ACC112 (cell line): Measurements from ENCODE around the gene NGRN.
"Not testable (repeated sequence)": the region's sequence is repeated elsewhere in the genome, so short reads cannot be mapped to it uniquely, and the experiment has no call there.

Experiments used
- H2AFZ ChIP-seq: fragments of 200-600 bp; sonication (generic); one replicate; pipeline ENCODE4 v1.6.0; 2017; ENCODE audit warnings: antibody characterized with exemption, low read length; ENCODE audit not compliant: unreplicated experiment
- H3K27ac ChIP-seq: fragments of 200-600 bp; sonication (generic); 2 replicates; pipeline ENCODE4 v1.5.1; 2014; ENCODE audit warnings: low read depth, mild to moderate bottlenecking, antibody characterized with exemption, low read length, moderate library complexity
- H3K27me3 ChIP-seq: fragments of 200-600 bp; sonication (generic); 2 replicates; pipeline ENCODE4 v1.6.1; 2014; ENCODE audit warnings: mild to moderate bottlenecking, antibody characterized with exemption, low read length, moderate library complexity, mixed read lengths; ENCODE audit not compliant: insufficient read depth
- H3K36me3 ChIP-seq: fragments of 200-600 bp; sonication (generic); 2 replicates; pipeline ENCODE4 v1.6.1; 2016; ENCODE audit warnings: mild to moderate bottlenecking, antibody characterized with exemption, low read length, moderate library complexity, mixed read lengths; ENCODE audit not compliant: insufficient read depth
- H3K4me1 ChIP-seq: fragments of 200-600 bp; sonication (generic); one replicate; pipeline ENCODE4 v1.6.1; 2016; ENCODE audit warnings: low read length, mixed read lengths; ENCODE audit not compliant: insufficient read depth, unreplicated experiment, control insufficient read depth
- H3K4me3 ChIP-seq: fragments of 200-600 bp; sonication (generic); 2 replicates; pipeline ENCODE4 v1.5.1; 2014; ENCODE audit warnings: mild to moderate bottlenecking, low read depth, low read length
- H3K79me2 ChIP-seq: fragments of 200-600 bp; sonication (generic); one replicate; pipeline ENCODE4 v1.6.0; 2016; ENCODE audit warnings: low read length; ENCODE audit not compliant: control insufficient read depth, unreplicated experiment, insufficient read depth

The NGRN gene

GRCh38 chr15:90239371-90239770 lies 26.1 kb upstream of the NGRN start:
- Histone ChIP-seq H3K79me2 (no peaks in the 10 kb centered on the region), H3K4me3 (no peak overlapping the region), H3K27ac (no peak overlapping the region), H3K4me1 (no peaks in the 10 kb centered on the region), H3K36me3 (no peaks in the 10 kb centered on the region), H3K27me3 (no peaks in the 10 kb centered on the region), H2AFZ (no peak overlapping the region)

GRCh38 chr15:90240856-90241255 lies 24.6 kb upstream of the NGRN start:
- Histone ChIP-seq H2AFZ (no peak overlapping the region), H3K4me3 (no peak overlapping the region), H3K79me2 (no peaks in the 10 kb centered on the region)

GRCh38 chr15:90241343-90242192 lies 23.9 kb upstream of the NGRN start:
- Histone ChIP-seq H2AFZ (no peak overlapping the region), H3K4me1 (no peaks in the 10 kb centered on the region), H3K27ac (no peak overlapping the region), H3K79me2 (no peaks in the 10 kb centered on the region), H3K4me3 (no peak overlapping the region), H3K36me3 (no peaks in the 10 kb centered on the region), H3K27me3 (no peaks in the 10 kb centered on the region)

More at GRCh38 chr15:90240856-90241255, 24.6 kb upstream of the NGRN start:
- no peaks in the 10 kb centered on the region for H3K36me3 ChIP-seq
- H3K27ac ChIP-seq, result no peak overlapping the region
- no peaks in the 10 kb centered on the region for H3K4me1 ChIP-seq
- H3K27me3 ChIP-seq, result no peaks in the 10 kb centered on the region

GRCh38 chr15:90243943-90244639 lies 21.4 kb upstream of the NGRN start:
- Histone ChIP-seq H2AFZ (no peak overlapping the region), H3K4me3 (no peak overlapping the region), H3K27me3 (no peaks in the 10 kb centered on the region), H3K4me1 (no peaks in the 10 kb centered on the region), H3K79me2 (no peaks in the 10 kb centered on the region), H3K27ac (no peak overlapping the region), H3K36me3 (no peaks in the 10 kb centered on the region)

GRCh38 chr15:90248789-90249202 lies 16.7 kb upstream of the NGRN start:
- no peaks in the 10 kb centered on the region for H3K27me3 ChIP-seq
- peak overlapping the region; percentile 20 for H2AFZ ChIP-seq
- H3K27ac ChIP-seq, result no peak overlapping the region
- no peaks in the 10 kb centered on the region for H3K36me3 ChIP-seq
- peak overlapping the region; percentile 86 for H3K4me3 ChIP-seq
- H3K4me1 ChIP-seq, result no peaks in the 10 kb centered on the region
- no peaks in the 10 kb centered on the region for H3K79me2 ChIP-seq

- peak within 1 kb of the TSS; percentile 71 for H2AFZ ChIP-seq
- peak within 1 kb of the TSS; percentile 86 for H3K4me3 ChIP-seq
- H3K27ac ChIP-seq, result no peak within 1 kb of the TSS
- H3K79me2 ChIP-seq, result no peaks in the 10 kb centered on the region
- no peaks in the 10 kb centered on the region for H3K27me3 ChIP-seq
- no peaks in the 10 kb centered on the region for H3K4me1 ChIP-seq
- H3K36me3 ChIP-seq, result no peaks in the 10 kb centered on the region
Measured at GRCh38 chr15:90249203-90249863, 16.1 kb upstream of the NGRN start, which contains the start of gene TTLL13. TSS of gene TTLL13 (plus strand) at chr15:90249556. CDS start at chr15:90250631, 1,075 bp downstream.

GRCh38 chr15:90257776-90258175 lies 7.7 kb upstream of the NGRN start:
- H3K27me3 ChIP-seq, result no peaks in the 10 kb centered on the region
- no peak overlapping the region for H3K4me3 ChIP-seq
- H3K36me3 ChIP-seq, result no peaks in the 10 kb centered on the region
- peaks cover 12% of the 10 kb centered on the region for H3K4me1 ChIP-seq
- H3K27ac ChIP-seq, result no peak overlapping the region
- no peak overlapping the region for H2AFZ ChIP-seq
- no peaks in the 10 kb centered on the region for H3K79me2 ChIP-seq

GRCh38 chr15:90259524-90259923 lies 5.9 kb upstream of the NGRN start:
- H3K27ac ChIP-seq, result 0 out of 2 replicates have a peak overlapping the region, but pooled peaks have one; percentile 17
- peaks cover 19% of the 10 kb centered on the region for H3K4me1 ChIP-seq
- H3K36me3 ChIP-seq, result no peaks in the 10 kb centered on the region
- no peak overlapping the region for H3K4me3 ChIP-seq
- no peak overlapping the region for H2AFZ ChIP-seq
- no peaks in the 10 kb centered on the region for H3K79me2 ChIP-seq
- no peaks in the 10 kb centered on the region for H3K27me3 ChIP-seq

GRCh38 chr15:90260731-90261130 lies 4.7 kb upstream of the NGRN start:
- not testable (repeated sequence) for H3K36me3 ChIP-seq, H3K4me3 ChIP-seq, H3K79me2 ChIP-seq, H3K27me3 ChIP-seq, H3K27ac ChIP-seq, H2AFZ ChIP-seq
- H3K4me1 ChIP-seq, result peaks cover 23% of the 10 kb centered on the region

- Histone ChIP-seq H3K27me3 (no peaks in the 10 kb centered on the region), H3K79me2 (peaks cover 15% of the 10 kb centered on the region), H2AFZ (no peak overlapping the region), H3K27ac (peak overlapping the region; percentile 66), H3K36me3 (no peaks in the 10 kb centered on the region), H3K4me3 (no peak overlapping the region), H3K4me1 (peaks cover 26% of the 10 kb centered on the region)
Measured at GRCh38 chr15:90261811-90262210, 3.7 kb upstream of the NGRN start.
